Spleen (tissue), 7 donors: ENCODE results near the gene MANBA.

Experiments used
- POLR2AphosphoS5 ChIP-seq, 3 donors: sonication (generic); formaldehyde crosslinking; IDR thresholded peaks; one replicate each; pipeline ENCODE4 v1.5.1; 2017; ENCODE audit warnings: antibody characterized with exemption in 3 of 3
- TF ChIP-seq, protein P1 (sequence below), 11 experiments: fragments of 200-600 bp in 7 of 11; fragments of 450-650 bp in 4 of 11; sonication (generic) in 4 of 11; IDR thresholded peaks in 8 of 11; conservative IDR thresholded peaks in 3 of 11; 1 replicate in 7 of 11; 2 replicates in 4 of 11; pipeline versions ENCODE4 v1.4.0 to v1.8.0; 2016 to 2021; ENCODE audit warnings: antibody characterized with exemption in 11 of 11, inconsistent platforms in 4 of 11, mild to moderate bottlenecking in 1 of 11
- donor health status: DM: no; HTN: no; CAD: no; lungs with moderate emphysema.
- donor health status: DM: no; HTN: no; CAD: no.
- donor health status: DM: no; HTN: no; CAD: no.

DNA sequence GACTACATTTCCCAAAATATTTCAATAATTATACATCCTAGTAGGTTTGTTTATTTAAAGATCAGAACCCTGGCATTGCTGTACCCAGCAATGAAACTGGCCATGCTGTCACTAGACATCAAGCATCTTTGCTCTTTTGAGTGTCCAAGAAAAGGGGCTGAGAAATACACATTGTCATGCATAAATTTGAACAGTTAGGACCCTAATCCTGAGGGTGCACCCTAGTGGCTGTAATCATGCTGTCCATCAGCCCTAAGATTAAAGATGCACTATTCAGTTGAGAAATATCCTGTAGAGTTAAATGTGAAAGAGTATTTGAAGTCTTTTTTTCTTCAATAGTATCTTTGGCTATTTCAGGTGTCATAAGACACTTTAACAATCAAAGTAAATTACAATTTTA is 150.8 kb downstream of the MANBA start:
- TF ChIP-seq, protein P1, sequence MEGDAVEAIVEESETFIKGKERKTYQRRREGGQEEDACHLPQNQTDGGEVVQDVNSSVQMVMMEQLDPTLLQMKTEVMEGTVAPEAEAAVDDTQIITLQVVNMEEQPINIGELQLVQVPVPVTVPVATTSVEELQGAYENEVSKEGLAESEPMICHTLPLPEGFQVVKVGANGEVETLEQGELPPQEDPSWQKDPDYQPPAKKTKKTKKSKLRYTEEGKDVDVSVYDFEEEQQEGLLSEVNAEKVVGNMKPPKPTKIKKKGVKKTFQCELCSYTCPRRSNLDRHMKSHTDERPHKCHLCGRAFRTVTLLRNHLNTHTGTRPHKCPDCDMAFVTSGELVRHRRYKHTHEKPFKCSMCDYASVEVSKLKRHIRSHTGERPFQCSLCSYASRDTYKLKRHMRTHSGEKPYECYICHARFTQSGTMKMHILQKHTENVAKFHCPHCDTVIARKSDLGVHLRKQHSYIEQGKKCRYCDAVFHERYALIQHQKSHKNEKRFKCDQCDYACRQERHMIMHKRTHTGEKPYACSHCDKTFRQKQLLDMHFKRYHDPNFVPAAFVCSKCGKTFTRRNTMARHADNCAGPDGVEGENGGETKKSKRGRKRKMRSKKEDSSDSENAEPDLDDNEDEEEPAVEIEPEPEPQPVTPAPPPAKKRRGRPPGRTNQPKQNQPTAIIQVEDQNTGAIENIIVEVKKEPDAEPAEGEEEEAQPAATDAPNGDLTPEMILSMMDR (IDR thresholded peaks at IDR 0.05 in 8 of 11, conservative IDR thresholded peaks at IDR 0.05 in 3 of 11): peak in 2 of 11 experiments; percentile 11 to 20
- TF ChIP-seq POLR2AphosphoS5 (IDR thresholded peaks at IDR 0.05): no peak
